VCaP (cell line): ENCODE measurements around the gene FAM184B.

Source experiments
- H3K27ac ChIP-seq: fragments of 450-650 bp; 2 replicates; pipeline ENCODE4 v1.5.1; 2017
- TF ChIP-seq, protein P1 (sequence below): fragments of 450-650 bp; conservative IDR thresholded peaks from 2 replicates; pipeline ENCODE4 v1.5.1; 2017; ENCODE audit warnings: mild to moderate bottlenecking, moderate library complexity

The FAM184B gene

GRCh38 chr4:17681281-17682221 is 99.9 kb downstream of the FAM184B start:
- no peak overlapping the region for H3K27ac ChIP-seq
- TF ChIP-seq, protein P1, sequence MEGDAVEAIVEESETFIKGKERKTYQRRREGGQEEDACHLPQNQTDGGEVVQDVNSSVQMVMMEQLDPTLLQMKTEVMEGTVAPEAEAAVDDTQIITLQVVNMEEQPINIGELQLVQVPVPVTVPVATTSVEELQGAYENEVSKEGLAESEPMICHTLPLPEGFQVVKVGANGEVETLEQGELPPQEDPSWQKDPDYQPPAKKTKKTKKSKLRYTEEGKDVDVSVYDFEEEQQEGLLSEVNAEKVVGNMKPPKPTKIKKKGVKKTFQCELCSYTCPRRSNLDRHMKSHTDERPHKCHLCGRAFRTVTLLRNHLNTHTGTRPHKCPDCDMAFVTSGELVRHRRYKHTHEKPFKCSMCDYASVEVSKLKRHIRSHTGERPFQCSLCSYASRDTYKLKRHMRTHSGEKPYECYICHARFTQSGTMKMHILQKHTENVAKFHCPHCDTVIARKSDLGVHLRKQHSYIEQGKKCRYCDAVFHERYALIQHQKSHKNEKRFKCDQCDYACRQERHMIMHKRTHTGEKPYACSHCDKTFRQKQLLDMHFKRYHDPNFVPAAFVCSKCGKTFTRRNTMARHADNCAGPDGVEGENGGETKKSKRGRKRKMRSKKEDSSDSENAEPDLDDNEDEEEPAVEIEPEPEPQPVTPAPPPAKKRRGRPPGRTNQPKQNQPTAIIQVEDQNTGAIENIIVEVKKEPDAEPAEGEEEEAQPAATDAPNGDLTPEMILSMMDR, result no peak

- no peak overlapping the region for H3K27ac ChIP-seq
- TF ChIP-seq, protein P1, result no peak
These were observed 100.7 kb downstream of the FAM184B start for GRCh38 chr4:17680559-17681280.

DNA sequence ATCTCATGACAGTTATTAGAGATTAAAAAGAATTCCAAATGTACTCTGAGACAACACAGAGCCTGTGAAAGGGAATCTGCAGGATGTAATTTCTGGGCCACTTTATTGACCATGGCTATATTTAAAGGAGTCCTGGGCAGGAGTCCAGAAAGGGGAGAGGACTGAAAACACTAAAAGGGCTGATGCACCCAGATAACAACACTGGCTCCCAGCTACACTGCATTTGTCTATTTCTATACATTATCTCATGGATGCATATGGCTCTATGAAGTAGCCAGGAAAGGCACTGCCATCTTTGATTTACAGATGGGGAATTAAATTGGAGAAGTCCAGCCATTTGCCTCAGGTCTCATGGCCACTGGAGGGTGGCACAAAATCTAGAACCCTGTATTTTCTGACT is 111.0 kb downstream of the FAM184B start:
- H3K27ac ChIP-seq, result no peak overlapping the region
- TF ChIP-seq, protein P1, result no peak

- H3K27ac ChIP-seq, result no peak overlapping the region
- TF ChIP-seq, protein P1, result no peak
These were observed 113.7 kb downstream of the FAM184B start for GRCh38 chr4:17667653-17668201.

DNA sequence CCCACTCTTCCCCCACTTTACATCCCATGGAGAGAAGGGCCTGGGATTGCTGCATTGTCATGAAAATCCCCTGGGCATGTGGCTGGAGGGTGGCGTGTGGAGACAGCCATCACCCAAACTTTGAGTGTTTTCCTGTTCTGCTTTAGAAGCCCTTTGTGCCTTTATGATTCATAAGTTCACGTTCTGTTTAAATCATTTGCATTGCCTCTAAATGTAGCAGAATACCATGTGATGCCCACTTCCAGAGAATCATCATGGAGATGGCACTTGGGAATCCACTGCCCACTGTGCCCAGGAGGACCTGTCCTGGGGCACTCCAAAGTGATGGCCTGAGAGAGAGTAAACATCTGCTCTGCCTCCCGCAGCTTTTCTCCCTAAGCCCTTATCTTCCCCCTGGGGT is 114.2 kb downstream of the FAM184B start:
- TF ChIP-seq, protein P1, result no peak
- H3K27ac ChIP-seq, result no peak overlapping the region

DNA sequence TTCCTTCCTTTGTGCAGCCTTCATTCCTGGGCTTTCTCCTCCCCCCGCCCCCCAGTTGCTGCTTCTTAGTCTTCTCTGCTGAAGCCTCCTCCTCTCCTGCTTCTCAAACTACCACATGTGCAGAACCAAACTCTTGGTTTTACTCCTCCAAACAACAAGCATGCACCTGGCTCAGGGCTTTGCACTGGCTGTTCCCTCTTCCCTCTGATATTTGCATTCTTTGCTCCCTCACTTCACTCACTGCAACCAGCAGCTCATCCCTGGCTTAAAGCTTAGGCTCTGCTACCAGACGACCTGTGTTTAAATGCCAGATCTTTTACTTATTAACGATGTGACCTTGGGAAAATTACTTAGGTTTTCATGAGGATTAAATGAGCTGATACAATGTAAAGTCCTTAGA is 115.6 kb downstream of the FAM184B start:
- no peak overlapping the region for H3K27ac ChIP-seq
- TF ChIP-seq, protein P1, result no peak

- no peak overlapping the region for H3K27ac ChIP-seq
- TF ChIP-seq, protein P1, result no peak
These were observed 116.1 kb downstream of the FAM184B start for GRCh38 chr4:17665346-17665745.
